Muscle layer of colon (tissue), 2 donors: ENCODE data around the gene P2RY8.
"Not testable (repeated sequence)": the region's sequence is repeated elsewhere in the genome, so short reads cannot be mapped to it uniquely, and the experiment has no call there.

ENCODE experiments used
- H3K27ac ChIP-seq: one replicate; pipeline ENCODE4 v1.7.0; 2013; ENCODE audit warnings: low read depth, mild to moderate bottlenecking, low read length, moderate library complexity
- H3K27me3 ChIP-seq, 2 donors: one replicate each; pipeline ENCODE4 v1.7.0; 2013; ENCODE audit warnings: low read length in 2 of 2, mild to moderate bottlenecking in 2 of 2; ENCODE audit not compliant: insufficient read depth in 2 of 2, control insufficient read depth in 1 of 2
- H3K36me3 ChIP-seq: one replicate; pipeline ENCODE4 v1.7.0; 2013; ENCODE audit warnings: mild to moderate bottlenecking, low read length; ENCODE audit not compliant: insufficient read depth
- H3K4me1 ChIP-seq: one replicate; pipeline ENCODE4 v1.7.0; 2013; ENCODE audit warnings: mild to moderate bottlenecking, low read length; ENCODE audit not compliant: insufficient read depth
- H3K4me3 ChIP-seq, 2 donors: one replicate each; pipeline ENCODE4 v1.7.0; 2013; ENCODE audit warnings: low read length in 2 of 2, low read depth in 1 of 2, mild to moderate bottlenecking in 1 of 2, moderate library complexity in 1 of 2
- H3K9ac ChIP-seq: one replicate; pipeline ENCODE4 v1.7.0; 2013; ENCODE audit warnings: low read length
- H3K9me3 ChIP-seq: one replicate; pipeline ENCODE4 v1.7.0; 2013; ENCODE audit warnings: mild to moderate bottlenecking, low read length
- donor health status: abdominal sarcoma.
- donor health status: Adenocarcinoma of cecum.

The P2RY8 gene

DNA sequence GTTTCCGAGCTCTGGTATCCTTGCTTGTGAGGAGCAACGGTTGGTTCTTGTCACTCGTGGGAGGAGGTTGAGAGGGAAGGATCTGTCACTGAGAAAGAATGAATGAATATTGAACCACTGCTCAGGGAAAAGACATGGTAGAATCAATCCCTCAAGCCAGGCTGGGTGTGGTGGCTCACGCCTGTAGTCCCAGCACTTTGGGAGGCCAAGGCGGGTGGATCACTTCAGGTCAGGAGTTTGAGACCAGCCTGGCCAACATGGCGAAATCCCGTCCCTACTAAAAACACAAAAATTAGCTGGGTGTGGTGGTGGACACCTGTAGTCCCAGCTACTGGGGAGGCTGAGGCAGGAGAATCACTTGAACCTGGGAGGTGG, 718 bp upstream of the P2RY8 start:
- not testable (repeated sequence) for H3K27me3 ChIP-seq, H3K27ac ChIP-seq, H3K4me3 ChIP-seq, H3K4me1 ChIP-seq, H3K9ac ChIP-seq, H3K9me3 ChIP-seq, H3K36me3 ChIP-seq

DNA sequence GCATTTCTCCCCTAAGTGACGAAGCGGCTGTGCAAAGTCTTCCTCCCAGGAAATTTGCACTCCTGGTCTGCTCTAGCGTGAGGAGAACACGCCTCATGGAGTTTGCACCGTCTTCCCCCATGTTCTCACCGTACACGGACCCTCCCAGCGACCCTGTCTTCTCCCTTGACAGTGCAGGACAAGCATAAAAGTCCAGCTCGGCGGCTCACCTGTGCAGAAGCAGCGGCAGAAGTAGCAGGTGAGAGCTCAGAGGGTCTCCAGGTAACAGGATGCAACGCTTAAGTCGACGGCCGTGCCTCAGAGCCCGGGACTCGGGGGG, 314 bp downstream of the P2RY8 start:
- no peak overlapping the region for H3K27ac ChIP-seq
- H3K9me3 ChIP-seq, result no peaks in the 10 kb centered on the region
- H3K4me3 ChIP-seq, result peak overlapping the region in 1 of 2 donors; percentile 27
- H3K36me3 ChIP-seq, result no peaks in the 10 kb centered on the region
- no peaks in the 10 kb centered on the region for H3K27me3 ChIP-seq
- no peak overlapping the region for H3K9ac ChIP-seq
- H3K4me1 ChIP-seq, result no peaks in the 10 kb centered on the region

DNA sequence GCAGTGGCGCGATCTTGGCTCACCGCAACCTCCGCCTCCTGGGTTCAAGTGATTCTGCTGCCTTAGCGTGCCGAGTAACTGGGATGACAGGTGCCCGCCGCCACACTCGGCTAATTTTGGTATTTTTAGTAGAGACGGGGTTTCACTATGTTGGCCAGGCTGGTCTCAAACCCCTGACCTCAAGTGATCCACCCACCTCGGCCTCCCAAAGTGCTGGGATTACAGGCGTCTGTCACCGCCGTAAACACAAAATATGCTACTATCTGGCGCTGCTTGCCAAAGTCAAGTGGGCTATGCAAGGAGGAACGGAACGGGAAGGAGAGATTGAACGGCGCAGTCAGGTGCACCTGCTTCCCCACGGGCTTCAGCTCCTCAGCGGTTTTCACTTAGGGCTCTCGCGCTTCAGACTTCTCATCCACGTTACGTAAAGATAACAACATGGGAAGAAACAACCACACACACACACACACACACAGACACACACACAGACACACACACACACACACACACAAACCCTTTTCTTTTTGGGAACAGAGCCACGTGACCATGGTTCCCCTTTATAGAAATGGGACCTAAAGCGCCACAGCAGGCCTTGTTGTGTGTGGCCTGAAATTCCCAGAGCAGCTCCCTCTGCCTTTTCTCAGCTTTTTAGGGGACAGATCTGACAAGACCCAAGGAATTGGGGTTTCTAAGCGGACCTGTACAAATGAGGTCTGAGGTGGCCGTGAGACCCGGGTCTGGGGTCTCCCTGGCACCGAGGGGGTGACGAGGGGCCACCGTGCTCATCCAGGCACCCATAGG, 1.5 kb downstream of the P2RY8 start:
- Histone ChIP-seq H3K4me1 (no peaks in the 10 kb centered on the region), H3K9ac (no peak overlapping the region), H3K4me3 (no peak overlapping the region), H3K27me3 (no peaks in the 10 kb centered on the region), H3K27ac (no peak overlapping the region), H3K9me3 (no peaks in the 10 kb centered on the region), H3K36me3 (no peaks in the 10 kb centered on the region)

DNA sequence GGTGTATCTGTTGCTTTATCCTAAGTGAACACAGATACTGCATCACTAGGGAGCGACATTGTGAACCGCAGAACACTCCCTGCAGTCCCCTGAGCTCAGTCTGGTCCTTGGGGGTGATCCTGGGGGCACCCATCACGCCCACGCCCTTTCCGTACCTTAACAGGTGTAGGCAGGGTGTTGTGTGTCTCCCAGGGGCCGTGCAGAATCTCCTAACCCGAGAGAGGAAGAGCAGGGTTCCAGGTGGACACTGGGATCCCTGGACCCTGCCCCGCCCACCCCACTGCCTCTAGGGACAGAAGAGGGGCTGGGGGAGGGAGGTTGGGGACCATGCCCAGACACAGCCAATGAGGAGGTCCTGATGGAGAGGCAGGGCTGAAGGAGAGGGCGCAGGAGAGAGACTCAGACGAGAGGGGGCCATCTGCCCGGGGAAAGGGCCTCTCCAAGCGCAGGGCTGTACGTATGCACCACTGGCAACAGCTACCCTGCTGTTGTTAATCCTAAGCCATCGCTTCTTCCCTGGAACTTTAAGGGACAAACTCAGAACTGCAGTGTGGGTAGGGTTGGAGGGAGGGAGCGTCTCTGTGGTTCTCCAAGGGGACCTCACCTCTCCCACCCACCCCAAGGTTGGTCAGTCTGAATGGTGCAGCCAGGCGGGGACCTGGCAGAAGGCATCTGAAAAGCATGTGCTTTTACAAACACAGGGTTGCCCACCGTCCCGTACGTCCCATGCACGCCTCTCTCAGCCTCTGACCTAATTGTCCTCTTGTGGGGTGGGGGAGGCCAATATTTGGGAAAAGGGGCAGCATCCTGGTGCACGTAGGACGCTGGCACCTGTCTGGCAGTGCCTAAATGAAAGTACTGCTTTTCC, 2.5 kb downstream of the P2RY8 start:
- H3K4me1 ChIP-seq, result no peaks in the 10 kb centered on the region
- no peaks in the 10 kb centered on the region for H3K9me3 ChIP-seq
- no peak overlapping the region for H3K4me3 ChIP-seq
- H3K36me3 ChIP-seq, result no peaks in the 10 kb centered on the region
- H3K27me3 ChIP-seq, result no peaks in the 10 kb centered on the region
- H3K27ac ChIP-seq, result no peak overlapping the region
- no peak overlapping the region for H3K9ac ChIP-seq

DNA sequence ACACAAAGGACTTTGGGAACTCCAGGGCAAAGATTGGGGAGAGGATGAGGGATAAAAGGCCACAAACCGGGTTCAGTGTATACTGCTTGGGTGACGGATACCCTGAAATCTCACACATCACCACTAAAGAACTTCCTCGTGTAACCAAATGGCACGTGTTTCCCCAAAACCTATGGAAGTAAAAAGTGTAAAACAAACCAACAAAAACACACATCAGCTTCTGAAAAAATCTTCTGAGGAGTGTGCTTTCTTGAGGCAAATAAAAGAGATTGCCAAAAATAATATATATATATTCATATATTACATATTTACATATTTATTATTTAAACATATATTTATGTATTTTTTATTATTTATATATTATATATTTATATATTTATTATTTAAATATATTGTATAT, 3.9 kb downstream of the P2RY8 start:
- Histone ChIP-seq H3K9ac (no peak overlapping the region), H3K36me3 (no peaks in the 10 kb centered on the region), H3K27ac (no peak overlapping the region), H3K4me3 (no peak overlapping the region), H3K27me3 (no peaks in the 10 kb centered on the region), H3K9me3 (no peaks in the 10 kb centered on the region), H3K4me1 (no peaks in the 10 kb centered on the region)

DNA sequence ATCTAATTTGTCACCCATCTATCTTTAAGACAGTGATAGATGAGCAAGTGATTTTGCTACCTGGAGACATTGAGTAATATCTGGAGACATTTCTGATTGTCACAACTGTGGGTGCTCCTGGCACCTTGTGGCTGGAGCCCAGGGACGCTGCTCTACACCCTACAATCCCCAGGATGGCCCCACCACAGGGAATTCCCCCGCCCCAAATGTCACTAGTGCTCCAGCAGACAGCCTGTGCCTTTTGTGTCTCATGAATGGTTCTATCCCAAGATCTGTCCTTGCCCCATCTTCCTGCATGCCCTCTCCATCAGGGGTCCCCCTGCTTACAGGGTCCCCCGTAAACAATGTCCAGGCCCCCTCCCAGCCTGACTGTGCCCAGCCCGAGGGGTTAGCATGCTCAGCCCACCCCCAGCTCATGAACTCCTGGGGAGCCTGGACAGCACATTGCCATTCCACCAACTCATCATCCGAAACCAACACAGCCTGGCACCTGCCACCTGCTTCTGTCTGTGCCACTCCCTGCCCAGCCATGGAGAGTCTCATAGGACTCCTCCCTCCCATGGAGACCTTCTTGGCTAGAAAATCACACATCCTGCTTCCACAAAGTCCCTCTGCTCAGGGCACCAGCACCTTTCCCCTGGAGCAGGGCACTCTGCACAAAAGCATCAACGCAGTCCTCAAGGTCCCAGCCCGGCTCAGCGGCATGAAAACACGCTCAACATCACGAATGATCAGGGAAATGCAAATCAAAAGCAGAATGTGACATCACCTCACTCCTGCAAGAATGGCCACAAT, 5.7 kb downstream of the P2RY8 start:
- Histone ChIP-seq H3K9ac (no peak overlapping the region), H3K4me1 (no peaks in the 10 kb centered on the region), H3K27ac (no peak overlapping the region), H3K4me3 (no peak overlapping the region), H3K36me3 (no peaks in the 10 kb centered on the region), H3K9me3 (no peaks in the 10 kb centered on the region), H3K27me3 (no peaks in the 10 kb centered on the region)

DNA sequence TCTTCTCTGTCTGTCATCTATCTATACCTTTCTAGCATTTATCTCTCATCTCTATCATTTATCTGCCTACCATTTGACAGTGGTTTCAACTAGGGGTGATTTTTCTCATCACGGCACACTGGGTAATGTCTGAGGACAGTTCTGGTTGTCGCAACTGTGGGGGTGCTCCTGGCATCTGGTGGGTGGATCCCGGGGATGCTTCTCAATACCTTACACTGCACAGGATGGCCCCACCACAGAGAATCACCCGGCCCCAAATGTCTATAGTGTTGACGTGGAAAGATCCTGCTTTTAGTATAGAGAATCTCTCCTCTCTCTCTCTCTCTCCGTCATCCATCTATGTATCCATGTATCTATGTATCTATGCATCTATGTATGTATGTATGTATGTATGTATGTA, 7.2 kb downstream of the P2RY8 start:
- Histone ChIP-seq H3K27ac (no peak overlapping the region), H3K9me3 (no peaks in the 10 kb centered on the region), H3K27me3 (no peaks in the 10 kb centered on the region), H3K4me3 (no peak overlapping the region), H3K9ac (no peak overlapping the region), H3K36me3 (no peaks in the 10 kb centered on the region), H3K4me1 (no peaks in the 10 kb centered on the region)

DNA sequence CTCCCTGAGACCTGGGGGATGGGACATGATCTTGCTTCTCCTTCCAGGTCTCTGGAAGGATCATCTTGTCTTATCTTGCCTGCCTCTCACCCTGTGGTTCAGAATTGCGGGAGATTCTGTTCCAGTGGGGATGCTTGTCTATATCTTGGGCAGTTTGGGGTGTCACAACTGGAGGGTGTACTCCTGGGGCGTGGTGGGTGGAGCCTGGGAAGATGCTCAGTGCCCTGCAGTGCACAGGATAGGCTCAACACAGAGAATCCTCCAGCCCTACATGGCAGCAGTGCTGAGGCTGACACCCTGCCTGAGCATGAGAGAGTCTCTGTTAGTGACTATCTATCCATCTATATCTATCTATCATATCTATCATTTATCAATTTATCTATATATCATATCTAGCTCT, 7.7 kb downstream of the P2RY8 start:
- H3K36me3 ChIP-seq, result no peaks in the 10 kb centered on the region
- H3K9ac ChIP-seq, result no peak overlapping the region

DNA sequence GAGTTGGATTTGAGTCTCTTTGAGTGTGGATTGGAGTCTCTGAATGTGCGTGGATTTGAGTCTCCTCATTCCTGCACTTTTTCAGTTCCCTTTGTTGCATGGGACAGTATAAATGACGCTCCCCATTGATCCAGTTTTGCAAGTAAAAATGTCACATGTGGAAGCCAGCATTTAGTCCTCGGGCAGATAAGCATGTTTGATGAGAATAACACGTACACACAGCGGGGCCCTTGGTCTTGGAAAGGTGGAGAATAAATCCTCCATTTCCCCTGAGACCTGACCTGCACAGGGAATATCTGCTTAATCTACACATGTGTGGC, 8.1 kb downstream of the P2RY8 start:
- H3K4me3 ChIP-seq, result no peak overlapping the region
- no peaks in the 10 kb centered on the region for H3K9me3 ChIP-seq
- no peak overlapping the region for H3K27ac ChIP-seq
- H3K27me3 ChIP-seq, result no peaks in the 10 kb centered on the region
- no peaks in the 10 kb centered on the region for H3K36me3 ChIP-seq
- no peaks in the 10 kb centered on the region for H3K4me1 ChIP-seq
- no peak overlapping the region for H3K9ac ChIP-seq

More for the DNA sequence above, 7.7 kb downstream of the P2RY8 start:
- Histone ChIP-seq H3K4me3 (no peak overlapping the region), H3K27ac (no peak overlapping the region), H3K9me3 (no peaks in the 10 kb centered on the region), H3K4me1 (no peaks in the 10 kb centered on the region), H3K27me3 (no peaks in the 10 kb centered on the region)

DNA sequence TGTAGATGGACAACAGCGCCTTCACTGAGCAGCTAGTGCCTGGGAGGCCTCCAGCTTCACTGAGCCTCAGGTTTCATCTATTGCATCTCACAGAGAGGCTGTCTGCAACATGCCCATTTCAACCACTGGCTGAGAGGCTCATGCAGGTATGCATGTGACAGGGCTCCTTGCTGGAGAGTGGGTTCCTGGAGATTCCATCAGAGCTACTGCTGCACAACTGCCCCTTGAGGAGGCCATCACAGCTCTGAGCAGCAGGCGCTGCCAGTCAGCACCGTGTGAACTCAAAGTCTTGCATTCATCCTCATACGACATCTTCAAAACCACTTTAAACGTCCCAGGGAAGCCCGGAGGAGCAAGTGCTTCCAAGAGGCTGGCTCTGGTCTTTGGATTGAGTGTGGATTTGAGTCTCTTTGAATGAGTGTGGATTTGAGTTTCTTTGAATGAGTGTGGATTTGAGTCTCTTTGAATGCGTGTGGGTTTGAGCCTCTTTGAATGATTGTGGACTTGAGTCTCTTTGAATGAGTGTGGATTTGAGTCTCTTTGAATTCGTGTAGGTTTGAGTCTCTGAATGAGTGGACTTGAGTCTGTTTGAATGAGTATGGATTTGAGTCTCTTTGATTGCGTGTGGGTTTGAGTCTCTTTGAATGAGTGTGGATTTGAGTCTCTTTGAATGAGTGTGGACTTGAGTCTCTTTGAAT, 8.7 kb downstream of the P2RY8 start:
- H3K27ac ChIP-seq, result no peak overlapping the region
- H3K4me1 ChIP-seq, result no peaks in the 10 kb centered on the region
- no peaks in the 10 kb centered on the region for H3K9me3 ChIP-seq
- no peak overlapping the region for H3K9ac ChIP-seq
- H3K27me3 ChIP-seq, result no peaks in the 10 kb centered on the region
- H3K4me3 ChIP-seq, result no peak overlapping the region
- H3K36me3 ChIP-seq, result no peaks in the 10 kb centered on the region

DNA sequence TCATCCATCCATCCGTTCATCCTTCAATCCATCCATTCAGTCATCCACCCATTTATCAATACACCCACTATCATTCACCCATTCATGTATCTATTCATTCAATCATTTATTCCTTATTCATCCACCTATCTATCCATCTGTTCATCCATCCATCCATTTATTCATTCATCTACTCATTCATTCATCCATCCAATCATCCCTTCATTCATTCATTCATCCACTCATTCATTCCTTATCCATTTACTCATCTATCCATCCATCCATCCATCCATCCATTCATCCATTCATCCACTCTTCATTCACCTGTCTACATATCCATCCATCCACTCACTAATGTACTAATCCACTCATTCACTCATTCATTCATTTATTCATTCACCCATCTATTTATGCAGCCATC, 9.5 kb downstream of the P2RY8 start:
- Histone ChIP-seq H3K9ac (no peak overlapping the region), H3K27me3 (no peaks in the 10 kb centered on the region), H3K9me3 (no peaks in the 10 kb centered on the region), H3K4me1 (no peaks in the 10 kb centered on the region), H3K4me3 (no peak overlapping the region), H3K36me3 (no peaks in the 10 kb centered on the region), H3K27ac (no peak overlapping the region)
